ENCODE results near the gene ITPR3.

GRCh38 chr6:33698494-33698893, 77.4 kb downstream of the ITPR3 start:
- TF ChIP-seq CTCF (IDR thresholded peaks at IDR 0.05; ENCODE audit: low read length) (no peak), EZH2 (IDR thresholded peaks at IDR 0.05; ENCODE audit: borderline replicate concordance, low read length) (no peak)
